Endothelial cell of umbilical vein (primary cell): ENCODE results near the gene NFYA. TPM values are rescaled to one million over a fixed set of nuclear protein-coding genes. Genes with fewer than 3 reads are reported as not detected.

Experiments
- BruUV-seq: library from RNA; stranded (reverse); fragments of 400-500 nt; replicated peaks from 2 replicates; lab custom pipeline; 2021; lab: Mats Ljungman, UMichigan
- CTCF ChIA-PET: fragments of 300-600, 350-600 bp; sonication (Branson Sonifier 250); formaldehyde crosslinking; loops from one replicate; lab custom pipeline; 2021; ENCODE audit warnings: antibody characterized with exemption, inconsistent platforms; lab: Charles Lee
- POLR2A ChIA-PET: fragments of 300-600, 350-600 bp; sonication (Branson Sonifier 250); formaldehyde crosslinking; loops from one replicate; lab custom pipeline; 2021; ENCODE audit warnings: antibody characterized with exemption, inconsistent platforms; lab: Charles Lee
- DNase-seq: peaks from one replicate; pipeline ENCODE4 v3.0.0-alpha.2; 2011; ENCODE audit warnings: low read depth, low spot score
- FAIRE-seq: peaks from 2 replicates; lab custom pipeline; 2011; peaks lifted over from hg19 to GRCh38; lab: Jason Lieb, UNC
- H2AFZ ChIP-seq: 2 replicates; pipeline ENCODE4 v1.6.0; 2012; ENCODE audit warnings: low read depth, low read length, control low read depth, inconsistent platforms
- H3K27ac ChIP-seq: 2 replicates; pipeline ENCODE4 v1.5.1; 2011; ENCODE audit warnings: low read depth, mild to moderate bottlenecking, control low read depth, low read length, moderate library complexity; ENCODE audit not compliant: insufficient read depth
- H3K27me3 ChIP-seq, 2 experiments: 2 replicates each; pipeline versions ENCODE4 v1.6.0 to v1.6.1; 2011; ENCODE audit warnings: low read length in 2 of 2, mixed read lengths in 1 of 2; ENCODE audit not compliant: control insufficient read depth in 2 of 2, insufficient read depth in 2 of 2
- H3K36me3 ChIP-seq, 2 experiments: 2 replicates in 1 of 2; 3 replicates in 1 of 2; pipeline ENCODE4 v1.5.1; 2011; ENCODE audit warnings: low read length in 2 of 2, mild to moderate bottlenecking in 1 of 2, moderate library complexity in 1 of 2; ENCODE audit not compliant: control insufficient read depth in 2 of 2, insufficient read depth in 2 of 2; ENCODE audit errors: extremely low read depth in 1 of 2
- H3K4me1 ChIP-seq: 3 replicates; pipeline ENCODE4 v1.5.1; 2011; ENCODE audit warnings: mild to moderate bottlenecking, low read length; ENCODE audit not compliant: control insufficient read depth, insufficient read depth; ENCODE audit errors: extremely low read depth
- H3K4me2 ChIP-seq: 2 replicates; pipeline ENCODE4 v1.6.1; 2011; ENCODE audit warnings: low read length, control low read depth, mixed read lengths; ENCODE audit not compliant: insufficient read depth
- H3K4me3 ChIP-seq, 3 experiments: fragments of 200-600 bp in 1 of 3; sonication (generic), shearing (Covaris generic) in 1 of 3; replicated peaks in 1 of 3; 2 replicates each; pipeline ENCODE4 v1.5.1; 2011 to 2016; ENCODE audit warnings: control low read depth in 3 of 3, low read length in 3 of 3, mild to moderate bottlenecking in 2 of 3, inconsistent platforms in 1 of 3, low read depth in 1 of 3, moderate library complexity in 1 of 3; ENCODE audit not compliant: insufficient read depth in 1 of 3
- H3K79me2 ChIP-seq: 2 replicates; pipeline ENCODE4 v1.6.0; 2012; ENCODE audit warnings: low read length, inconsistent platforms; ENCODE audit not compliant: control insufficient read depth, insufficient read depth
- H3K9ac ChIP-seq: replicated peaks from 2 replicates; pipeline ENCODE3; 2011; ENCODE audit warnings: low read length, control low read depth; ENCODE audit not compliant: insufficient read depth; ENCODE audit errors: extremely low read depth
- H3K9me1 ChIP-seq: replicated peaks from 3 replicates; pipeline ENCODE4 v1.6.0; 2011; ENCODE audit warnings: mild to moderate bottlenecking, low read length; ENCODE audit not compliant: control insufficient read depth, insufficient read depth; ENCODE audit errors: extremely low read depth
- H3K9me3 ChIP-seq: replicated peaks from 2 replicates; pipeline ENCODE4 v1.5.1; 2012; ENCODE audit warnings: low read length, inconsistent platforms; ENCODE audit not compliant: control insufficient read depth, insufficient read depth
- H4K20me1 ChIP-seq: replicated peaks from 2 replicates; pipeline ENCODE3; 2011; ENCODE audit warnings: mild to moderate bottlenecking, low read length; ENCODE audit not compliant: control insufficient read depth, insufficient read depth; ENCODE audit errors: extremely low read depth
- EZH2 ChIP-seq: IDR thresholded peaks from 2 replicates; pipeline ENCODE4 v1.6.1; 2012; ENCODE audit warnings: borderline replicate concordance, low read depth, mild to moderate bottlenecking, moderate library complexity, low read length, inconsistent platforms; ENCODE audit not compliant: severe bottlenecking
- FOS ChIP-seq: IDR thresholded peaks from 2 replicates; pipeline ENCODE4 v1.6.1; 2011; ENCODE audit warnings: mild to moderate bottlenecking, low read length, moderate library complexity, borderline replicate concordance; ENCODE audit not compliant: insufficient read depth
- JUN ChIP-seq: IDR thresholded peaks from 2 replicates; pipeline ENCODE4 v1.6.1; 2011; ENCODE audit warnings: borderline replicate concordance, low read depth; ENCODE audit not compliant: insufficient read length, insufficient read depth
- MYC ChIP-seq: IDR thresholded peaks from one replicate; pipeline ENCODE4 v1.6.1; 2011; ENCODE audit warnings: mild to moderate bottlenecking, low read depth, low read length
- POLR2AphosphoS5 ChIP-seq: IDR thresholded peaks from 2 replicates; pipeline ENCODE4 v1.6.1; 2012; ENCODE audit warnings: low read depth, mild to moderate bottlenecking, control low read depth, low read length, moderate library complexity; ENCODE audit not compliant: insufficient read depth
- dilution Hi-C: fragments of 300-500 bp; cut with MboI; formaldehyde crosslinking; loops from one replicate; pipeline ENCODE4 v1.15.0; 2019; ENCODE audit warnings: low sequenced_read_pairs; ENCODE audit not compliant: extremely low pct_ligation_motif_present
- intact Hi-C: fragments of 100-400 bp; cut with micrococcal nuclease; formaldehyde crosslinking; loops from one replicate; pipeline ENCODE4 v1.10.0; 2022
- polyA plus RNA-seq, 4 experiments: library from polyadenylated mRNA; depleted of rRNA in 3 of 4; stranded (reverse) in 3 of 4; unstranded in 1 of 4; fragments of >200 nt; gene quantifications; 2 replicates each; pipeline versions ENCODE4 v1.2.1 to v1.2.3, GENCODE V29; 2011 to 2012; ENCODE audit warnings: missing spikeins in 1 of 4
- total RNA-seq: library from RNA; stranded (reverse); gene quantifications from 2 replicates; pipeline ENCODE4 v1.2.3, GENCODE V29; 2021
- TF ChIP-seq, protein P1 (sequence below), 2 donors: IDR thresholded peaks; 1 replicate in 1 of 2; 2 replicates in 1 of 2; pipeline ENCODE4 v1.5.1; 2011; ENCODE audit warnings: low read length in 2 of 2, mild to moderate bottlenecking in 2 of 2, moderate library complexity in 2 of 2, control low read depth in 1 of 2, inconsistent platforms in 1 of 2, low read depth in 1 of 2; ENCODE audit not compliant: insufficient read depth in 1 of 2; ENCODE audit errors: extremely low read depth in 1 of 2
- TF ChIP-seq, protein P2 (sequence below): IDR thresholded peaks from 2 replicates; pipeline ENCODE4 v1.6.1; 2011; ENCODE audit not compliant: insufficient read depth, insufficient read length

The NFYA gene
- total and polyA plus RNA-seq, 2 donors (not counting 3 experiments of a cell fraction or from before 2014, with no cell fraction given) = 13.1 to 29.0 TPM

DNA sequence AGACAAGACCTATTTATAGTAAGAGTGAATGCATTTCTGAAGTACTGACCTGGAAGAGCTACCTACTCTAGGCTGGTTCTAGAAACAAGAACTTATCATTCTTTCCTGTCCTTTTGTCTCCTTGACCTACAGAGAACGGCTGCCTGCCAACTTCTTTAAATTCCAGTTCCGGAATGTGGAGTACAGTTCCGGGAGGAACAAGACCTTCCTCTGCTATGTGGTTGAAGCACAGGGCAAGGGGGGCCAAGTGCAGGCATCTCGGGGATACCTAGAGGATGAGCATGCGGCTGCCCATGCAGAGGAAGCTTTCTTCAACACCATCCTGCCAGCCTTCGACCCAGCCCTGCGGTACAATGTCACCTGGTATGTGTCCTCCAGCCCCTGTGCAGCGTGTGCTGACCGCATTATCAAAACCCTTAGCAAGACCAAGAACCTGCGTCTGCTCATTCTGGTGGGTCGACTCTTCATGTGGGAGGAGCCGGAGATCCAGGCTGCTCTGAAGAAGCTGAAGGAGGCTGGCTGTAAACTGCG is 11.5 kb upstream of the NFYA start:
- dilution Hi-C loops = no loop called here
- Histone ChIP-seq H3K27me3 (no peaks in the 10 kb centered on the region), H4K20me1 (no peaks in the 10 kb centered on the region), H3K4me2 (no peak overlapping the region), H2AFZ (no peak overlapping the region), H3K4me3 (no peak overlapping the region), H3K9me3 (no peaks in the 10 kb centered on the region), H3K9me1 (no peaks in the 10 kb centered on the region), H3K4me1 (peaks cover 5% of the 10 kb centered on the region), H3K36me3 (no peaks in the 10 kb centered on the region), H3K27ac (no peak overlapping the region), H3K9ac (no peak overlapping the region), H3K79me2 (no peaks in the 10 kb centered on the region)
- FAIRE-seq (no peak), DNase-seq (no peak)
- no TSS peak for BruUV-seq
- ChIA-PET POLR2A (interaction anchor here (0.7 kb wide), 2 partner anchors 286 to 518 kb away, joined by 6 to 8 read pairs; no protein-coding TSS in a partner anchor), CTCF (interaction anchor here (0.6 kb wide), 1 partner anchor 76 kb away, joined by 4 read pairs; no protein-coding TSS in a partner anchor)
- TF ChIP-seq EZH2 (no peak), JUN (no peak), MYC (no peak), FOS (no peak), POLR2AphosphoS5 (no peak)
- TF ChIP-seq, protein P1, sequence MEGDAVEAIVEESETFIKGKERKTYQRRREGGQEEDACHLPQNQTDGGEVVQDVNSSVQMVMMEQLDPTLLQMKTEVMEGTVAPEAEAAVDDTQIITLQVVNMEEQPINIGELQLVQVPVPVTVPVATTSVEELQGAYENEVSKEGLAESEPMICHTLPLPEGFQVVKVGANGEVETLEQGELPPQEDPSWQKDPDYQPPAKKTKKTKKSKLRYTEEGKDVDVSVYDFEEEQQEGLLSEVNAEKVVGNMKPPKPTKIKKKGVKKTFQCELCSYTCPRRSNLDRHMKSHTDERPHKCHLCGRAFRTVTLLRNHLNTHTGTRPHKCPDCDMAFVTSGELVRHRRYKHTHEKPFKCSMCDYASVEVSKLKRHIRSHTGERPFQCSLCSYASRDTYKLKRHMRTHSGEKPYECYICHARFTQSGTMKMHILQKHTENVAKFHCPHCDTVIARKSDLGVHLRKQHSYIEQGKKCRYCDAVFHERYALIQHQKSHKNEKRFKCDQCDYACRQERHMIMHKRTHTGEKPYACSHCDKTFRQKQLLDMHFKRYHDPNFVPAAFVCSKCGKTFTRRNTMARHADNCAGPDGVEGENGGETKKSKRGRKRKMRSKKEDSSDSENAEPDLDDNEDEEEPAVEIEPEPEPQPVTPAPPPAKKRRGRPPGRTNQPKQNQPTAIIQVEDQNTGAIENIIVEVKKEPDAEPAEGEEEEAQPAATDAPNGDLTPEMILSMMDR (IDR thresholded peaks at IDR 0.05; ENCODE audit: extremely low read depth in 1 of 2, insufficient read depth in 1 of 2, low read depth in 1 of 2, low read length in 2 of 2) = no peak
- TF ChIP-seq, protein P2, sequence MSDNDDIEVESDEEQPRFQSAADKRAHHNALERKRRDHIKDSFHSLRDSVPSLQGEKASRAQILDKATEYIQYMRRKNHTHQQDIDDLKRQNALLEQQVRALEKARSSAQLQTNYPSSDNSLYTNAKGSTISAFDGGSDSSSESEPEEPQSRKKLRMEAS = no peak
- intact Hi-C loops = no loop called here
